ENCODE measurements around the gene ANLN. TPM values are rescaled to one million over a fixed set of nuclear protein-coding genes. Genes with fewer than 3 reads are reported as not detected.
"Not testable (repeated sequence)": the region's sequence is repeated elsewhere in the genome, so short reads cannot be mapped to it uniquely, and the experiment has no call there.

Gene ANLN
- total and polyA plus RNA-seq, 3 donors from 2014 or later = 17.3 to 35.5 (median 17.6) TPM

DNA sequence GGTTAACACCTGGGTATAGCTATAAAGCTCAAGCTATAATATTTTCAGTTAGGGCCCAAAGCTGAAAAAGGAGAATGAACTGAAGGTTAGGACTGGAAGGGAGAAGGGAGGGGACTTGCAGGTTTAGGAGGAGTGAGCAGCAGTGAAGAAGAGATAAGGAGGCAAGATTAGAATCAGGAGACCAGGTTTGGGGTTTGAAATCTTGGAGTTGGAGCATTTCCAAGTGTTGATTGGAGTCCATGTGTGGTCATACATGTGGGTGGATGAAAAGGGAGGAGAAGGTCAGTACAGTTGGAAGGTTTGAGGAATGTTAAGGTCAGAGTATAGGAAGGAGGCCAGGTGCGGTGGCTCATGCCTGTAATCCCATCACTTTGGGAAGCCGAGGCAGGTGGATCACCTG is 8.6 kb upstream of the ANLN start:
- intact Hi-C loops (cut with DNase I; ENCODE audit: low total_unique reads) = no loop called here
- WGBS, 2 donors = 83 to 86% methylated on average over 2 of the region's 2 CpGs
- H3K27me3 ChIP-seq = no peaks in the 10 kb centered on the region
- H3K9me3 ChIP-seq = no peaks in the 10 kb centered on the region
- no peak for DNase-seq
- no peaks in the 10 kb centered on the region for H3K4me1 ChIP-seq
- H3K36me3 ChIP-seq (ENCODE audit: low read depth, missing control alignments) = no peaks in the 10 kb centered on the region
- no peak overlapping the region for H3K27ac ChIP-seq
- TF ChIP-seq CTCF (IDR thresholded peaks at IDR 0.05) (no peak), POLR2A (IDR thresholded peaks at IDR 0.05) (no peak)
- no peak overlapping the region for H3K4me3 ChIP-seq

GRCh38 chr7:36383284-36383683 is 6.4 kb upstream of the ANLN start:
- H3K36me3 ChIP-seq (ENCODE audit: low read depth, missing control alignments); H3K4me1 ChIP-seq; H3K27ac ChIP-seq; DNase-seq; H3K27me3 ChIP-seq; H3K4me3 ChIP-seq; intact Hi-C loops (cut with DNase I; ENCODE audit: low total_unique reads); H3K9me3 ChIP-seq: not testable (repeated sequence)
- 91 to 98% methylated on average over 3 of the region's 3 CpGs for WGBS, 2 donors

- H3K36me3 ChIP-seq (ENCODE audit: low read depth, missing control alignments); intact Hi-C loops (cut with DNase I; ENCODE audit: low total_unique reads); DNase-seq; H3K4me1 ChIP-seq; H3K27me3 ChIP-seq; H3K4me3 ChIP-seq; H3K27ac ChIP-seq; H3K9me3 ChIP-seq: not testable (repeated sequence)
- 94 to 98% methylated on average over 3 of the region's 3 CpGs for WGBS, 2 donors
Measured at GRCh38 chr7:36385646-36386045, 4.0 kb upstream of the ANLN start.

DNA sequence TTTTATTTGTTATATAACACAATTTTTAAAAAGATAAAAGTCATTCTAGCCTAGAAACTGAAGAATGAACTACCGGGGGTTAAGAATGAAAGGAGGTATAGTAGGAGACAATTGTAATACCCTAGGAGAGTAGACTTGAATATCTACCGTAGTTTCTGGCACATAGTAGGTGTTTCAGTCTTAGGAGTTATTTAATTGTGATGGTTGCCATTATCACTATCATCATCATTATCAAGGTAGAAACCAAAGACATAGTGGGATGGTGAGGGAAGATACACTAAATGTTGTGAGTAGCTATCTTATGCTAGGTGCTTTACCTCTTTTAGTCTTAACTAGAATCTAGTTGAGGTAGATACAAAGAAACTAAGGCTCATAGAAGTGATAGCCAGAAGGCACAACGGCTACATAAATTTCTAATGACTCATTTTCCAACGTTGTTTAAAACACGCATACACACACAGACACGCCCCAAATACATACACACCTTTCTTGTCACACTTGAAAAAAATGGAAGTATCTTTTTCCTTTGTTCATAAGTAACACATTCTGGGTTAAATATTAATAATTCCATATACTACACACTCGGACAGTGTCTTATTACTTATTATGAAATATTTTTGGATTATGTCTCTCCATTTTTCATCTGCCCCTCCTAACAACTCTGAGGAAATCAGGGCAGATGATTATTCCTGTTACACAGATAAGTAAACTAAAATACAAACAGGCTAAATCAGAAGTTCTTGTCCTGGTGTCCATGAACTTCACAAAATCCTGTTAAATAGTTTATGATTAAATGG is 2.0 kb upstream of the ANLN start:
- intact Hi-C loops (cut with DNase I; ENCODE audit: low total_unique reads) = no loop called here
- 68 to 79% methylated on average over 7 of the region's 7 CpGs for WGBS, 2 donors
- H3K9me3 ChIP-seq = no peaks in the 10 kb centered on the region
- no peak overlapping the region for H3K27ac ChIP-seq
- no peaks in the 10 kb centered on the region for H3K27me3 ChIP-seq
- peaks cover 7% of the 10 kb centered on the region for H3K4me1 ChIP-seq
- TF ChIP-seq POLR2A (IDR thresholded peaks at IDR 0.05) (no peak), CTCF (IDR thresholded peaks at IDR 0.05) (no peak)
- no peaks in the 10 kb centered on the region for H3K36me3 ChIP-seq (ENCODE audit: low read depth, missing control alignments)
- no peak overlapping the region for H3K4me3 ChIP-seq
- DNase-seq = no peak

DNA sequence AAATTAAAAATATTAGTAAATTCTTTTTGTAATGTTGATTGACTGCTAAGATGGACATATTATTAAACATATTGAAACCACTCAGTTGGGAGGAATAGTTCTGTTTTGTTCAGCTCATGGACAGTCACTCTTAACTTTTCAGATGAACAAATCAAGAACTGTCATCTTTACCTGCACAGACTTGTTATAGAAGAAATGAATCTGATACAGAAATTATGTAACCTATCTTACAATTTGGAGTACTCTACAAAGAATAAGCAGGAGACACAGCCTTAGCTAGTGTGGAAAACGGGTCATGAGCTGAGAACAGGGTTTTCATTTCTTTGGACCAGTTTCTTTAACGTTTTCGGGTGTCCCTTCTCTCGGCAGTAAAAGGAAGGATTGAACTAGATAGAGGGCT is 1.2 kb upstream of the ANLN start:
- Histone ChIP-seq H3K9me3 (no peaks in the 10 kb centered on the region), H3K27ac (peak overlapping the region; percentile 43 to 75), H3K36me3 (ENCODE audit: low read depth, missing control alignments) (no peaks in the 10 kb centered on the region), H3K4me3 (peak overlapping the region; percentile 53 to 67), H3K4me1 (peaks cover 7% of the 10 kb centered on the region), H3K27me3 (no peaks in the 10 kb centered on the region)
- TF ChIP-seq POLR2A (IDR thresholded peaks at IDR 0.05) = no peak
- TF ChIP-seq CTCF (IDR thresholded peaks at IDR 0.05) = no peak
- WGBS, 2 donors = 17 to 21% methylated on average over 4 of the region's 4 CpGs
- intact Hi-C loops (cut with DNase I; ENCODE audit: low total_unique reads) = no loop called here
- DNase-seq = no peak
